ENCODE results near the gene DLEC1. TPM values are rescaled to one million over a fixed set of nuclear protein-coding genes. Genes with fewer than 3 reads are reported as not detected.

DLEC1 gene
- total and polyA plus RNA-seq, 9 of the 15 experiments (the other 6 are each of a cell fraction or from before 2014, with no cell fraction given): 0.07 to 0.08 TPM; not detected in 7

- TF ChIP-seq ZNF318 (IDR thresholded peaks at IDR 0.05; ENCODE audit: borderline replicate concordance in 1 of 2, low read depth in 1 of 2) (no peak), ZNF146 (CRISPR knock-in tag; IDR thresholded peaks at IDR 0.05; ENCODE audit: unreplicated experiment) (no peak), ZNF444 (CRISPR knock-in tag; IDR thresholded peaks at IDR 0.05) (no peak), THAP12 (CRISPR knock-in tag; IDR thresholded peaks at IDR 0.05) (no peak), MAFK (IDR thresholded peaks at IDR 0.05; ENCODE audit: low read length) (no peak), ZBED1 (IDR thresholded peaks at IDR 0.05) (no peak)
Observed at GRCh38 chr3:38152609-38153008, 113.6 kb downstream of the DLEC1 start (continued).
